T-helper 1 cell (primary cell): ENCODE measurements around the gene PITPNM2.
"Not testable (repeated sequence)": the region's sequence is repeated elsewhere in the genome, so short reads cannot be mapped to it uniquely, and the experiment has no call there.

ENCODE experiments used
- DNase-seq, 5 donors: peaks; one replicate each; pipeline ENCODE4 v3.0.0-alpha.2; 2012 to 2020

The PITPNM2 gene

DNA sequence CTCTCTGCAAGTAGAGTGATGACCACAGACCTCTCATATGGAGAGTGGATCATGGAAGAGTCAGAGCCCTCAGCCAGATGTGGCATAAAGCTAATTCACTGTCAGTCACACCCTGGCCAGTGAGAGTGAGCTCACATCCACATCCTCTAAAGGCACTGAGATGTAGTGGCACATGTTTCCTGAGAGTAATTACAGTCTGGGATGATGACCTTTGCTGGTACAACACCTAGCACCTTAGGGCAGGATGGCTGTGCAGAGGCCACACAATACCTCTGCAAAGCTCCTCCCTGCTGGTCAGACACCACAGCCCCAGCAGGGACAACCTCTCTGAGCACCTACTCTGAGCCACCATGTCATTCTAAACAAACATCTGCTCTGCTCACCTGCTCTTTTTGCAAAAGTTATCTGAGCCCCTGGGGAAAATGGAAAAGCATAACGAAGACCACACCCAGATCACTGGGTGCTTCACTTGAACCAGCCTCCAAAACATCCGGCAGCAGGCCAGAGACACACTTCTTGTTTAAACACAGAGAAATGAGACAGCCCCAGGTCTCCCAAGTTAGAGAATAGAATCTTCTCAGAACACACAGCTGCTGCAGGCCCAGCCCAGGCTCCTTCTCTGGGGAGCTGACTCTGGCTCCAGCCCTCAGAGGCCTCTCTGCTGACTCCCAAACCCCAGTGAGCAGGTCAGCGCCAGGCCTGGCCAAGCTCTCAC lies 30.3 kb downstream of the PITPNM2 start:
- DNase-seq, result peak in 1 of 5 donors; percentile 55

DNA sequence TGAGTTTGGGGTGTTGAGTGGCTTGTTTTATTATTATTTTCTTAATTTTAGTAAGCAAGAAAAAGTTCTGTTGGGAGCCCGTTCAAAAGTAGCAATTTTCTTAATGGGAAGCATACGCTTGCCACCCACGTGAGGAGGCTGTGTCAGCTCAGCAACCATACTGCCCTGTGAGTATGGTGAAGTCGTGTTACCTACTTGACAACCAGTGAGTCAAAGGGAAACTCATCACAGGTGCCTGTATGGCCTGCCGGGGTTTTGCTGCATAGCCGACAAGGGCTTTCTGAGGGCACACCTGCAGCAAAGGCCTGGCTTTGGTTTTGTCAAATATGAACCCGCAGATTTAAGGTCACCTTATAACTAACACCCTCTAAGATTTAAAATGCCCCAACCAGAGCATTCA lies 31.1 kb downstream of the PITPNM2 start:
- peak in 2 of 5 donors; percentile 6 to 69 for DNase-seq

DNA sequence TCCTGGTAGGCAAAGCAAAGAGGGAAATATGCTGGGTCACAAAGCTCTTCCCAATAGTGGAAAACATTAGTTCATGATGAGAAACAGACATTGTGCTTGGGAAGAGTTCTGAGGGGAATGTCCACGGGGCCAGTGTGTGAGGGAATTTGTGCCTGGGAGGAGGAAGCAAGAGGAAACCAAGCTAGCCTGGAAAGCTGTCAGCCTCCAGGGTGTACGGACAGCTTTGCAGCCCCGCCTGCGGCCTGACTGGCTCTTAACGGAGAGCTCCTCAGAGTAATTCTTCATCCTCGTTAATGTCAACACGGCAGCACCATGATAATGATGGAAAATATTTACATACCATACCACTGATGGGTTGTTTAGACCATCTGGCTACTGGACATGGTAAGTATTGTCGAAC lies 32.4 kb downstream of the PITPNM2 start:
- DNase-seq, result no peak

DNA sequence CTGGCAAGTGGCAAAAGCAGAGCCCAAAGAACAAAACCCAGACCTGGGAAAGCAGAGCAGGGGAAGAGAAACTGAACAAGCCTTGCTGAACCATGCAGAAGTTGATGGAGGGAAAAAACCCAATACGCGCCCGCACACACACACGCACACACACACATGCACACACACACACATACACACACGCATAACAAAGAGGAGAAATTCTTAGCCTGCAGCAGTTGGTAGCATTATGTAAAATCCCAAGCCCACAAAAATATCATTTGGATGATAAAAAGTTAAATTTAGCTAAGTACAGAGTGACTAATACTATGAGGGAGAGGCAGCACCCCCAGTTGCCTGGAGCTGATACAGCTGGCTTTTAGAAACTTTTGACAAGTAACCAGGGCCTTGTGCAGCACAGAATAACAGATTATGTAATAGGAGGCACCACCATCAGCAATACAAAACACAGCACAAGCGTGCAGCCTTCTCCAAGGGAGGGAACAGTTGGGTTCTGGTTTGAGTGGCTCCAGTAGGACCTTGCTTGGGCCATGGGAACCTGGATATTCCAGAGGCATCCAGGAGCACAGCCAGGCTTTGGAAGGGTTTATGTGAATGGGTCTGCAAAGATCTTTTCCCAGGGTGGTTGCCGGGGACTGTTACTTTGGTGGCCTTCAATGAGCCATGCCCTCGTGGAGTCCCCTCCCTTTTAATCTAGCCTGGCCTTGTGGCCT lies 35.3 kb downstream of the PITPNM2 start:
- no peak for DNase-seq

DNA sequence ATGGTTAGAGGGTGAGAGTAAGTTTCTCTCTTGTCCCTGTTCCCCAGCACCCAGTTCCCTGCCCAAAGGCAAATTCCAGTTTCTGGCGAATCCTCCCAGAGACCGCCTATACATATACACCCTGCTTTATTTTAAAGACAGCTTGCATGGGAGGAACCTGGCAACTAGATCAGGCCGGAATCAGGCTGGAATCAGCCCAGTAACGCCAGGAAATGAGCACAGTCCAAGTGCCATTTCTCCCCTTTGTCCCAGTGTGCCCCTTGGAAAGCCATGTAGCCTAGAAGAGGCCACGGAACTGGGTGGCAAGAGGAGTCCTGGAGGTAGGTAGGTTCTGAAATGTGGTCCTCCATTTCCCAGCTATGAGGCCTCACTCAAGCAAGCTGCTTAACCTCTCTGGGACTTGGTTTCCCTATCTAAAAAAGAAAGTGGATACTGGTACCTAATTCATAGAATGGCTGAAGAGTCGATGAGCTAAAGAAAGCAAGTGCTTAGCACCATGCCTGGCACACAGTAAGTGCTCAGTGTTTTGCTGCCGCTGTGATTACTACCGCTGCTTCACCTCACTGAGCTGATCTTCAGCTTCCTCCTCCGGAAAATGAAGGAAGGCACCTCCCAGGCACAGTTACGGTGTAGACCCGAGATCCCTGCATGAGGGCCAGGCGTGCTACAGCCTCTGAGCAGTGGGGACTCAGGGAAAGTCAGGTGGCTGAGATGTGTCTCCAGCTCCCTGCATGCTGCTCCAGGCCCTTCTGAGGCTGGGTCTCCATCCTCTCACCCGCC lies 36.4 kb downstream of the PITPNM2 start:
- no peak for DNase-seq

DNA sequence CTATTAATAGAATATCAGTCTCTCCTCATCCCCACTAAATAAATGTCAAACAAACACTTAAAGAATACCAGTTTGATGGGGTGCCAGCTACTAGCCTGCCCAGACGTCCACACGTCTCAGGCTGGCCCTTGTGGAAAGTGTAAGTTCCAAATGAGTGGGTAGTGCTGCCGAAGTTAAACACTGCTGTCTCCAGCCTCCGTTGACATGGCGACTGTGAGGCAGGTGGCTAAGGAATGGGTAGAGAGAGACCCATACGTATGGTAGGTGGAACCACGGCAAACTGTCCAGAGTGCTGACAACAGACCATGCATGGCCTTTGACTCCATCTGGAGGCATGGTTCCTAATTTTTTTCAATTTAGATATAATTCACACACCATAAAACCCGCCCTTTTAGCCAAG lies 37.9 kb downstream of the PITPNM2 start:
- DNase-seq, result no peak

DNA sequence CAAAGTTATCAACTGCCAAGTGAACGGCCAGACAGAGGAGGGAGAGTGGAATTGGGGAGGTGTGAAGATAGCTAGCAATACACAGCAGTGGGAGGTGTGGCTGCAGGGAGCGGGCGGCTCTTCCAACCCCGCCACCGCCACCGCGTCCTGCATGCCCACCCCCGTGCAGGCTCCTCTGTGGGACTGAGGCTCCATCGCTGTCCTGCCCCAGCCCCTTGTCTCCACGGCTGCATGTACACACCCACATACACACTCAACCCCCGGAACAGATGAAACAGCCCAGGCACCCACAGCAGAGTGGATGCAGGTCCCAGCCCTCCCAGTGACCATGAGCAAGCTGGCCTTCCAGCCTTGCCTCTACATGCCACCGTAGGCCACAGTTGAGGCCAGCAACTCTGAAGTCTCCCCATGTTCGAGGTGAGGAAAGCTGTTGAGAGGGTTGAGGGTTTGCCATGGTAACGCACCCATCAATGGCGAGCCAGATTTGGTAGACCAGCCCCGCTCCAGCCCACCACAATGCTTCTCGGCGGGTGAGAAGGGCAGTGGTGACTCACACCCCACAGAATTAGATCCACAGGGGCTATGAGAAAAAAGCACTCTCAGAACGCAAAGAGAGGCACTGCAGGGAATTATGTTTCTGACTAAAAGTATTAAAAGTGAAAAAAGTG lies 39.3 kb downstream of the PITPNM2 start:
- no peak for DNase-seq

DNA sequence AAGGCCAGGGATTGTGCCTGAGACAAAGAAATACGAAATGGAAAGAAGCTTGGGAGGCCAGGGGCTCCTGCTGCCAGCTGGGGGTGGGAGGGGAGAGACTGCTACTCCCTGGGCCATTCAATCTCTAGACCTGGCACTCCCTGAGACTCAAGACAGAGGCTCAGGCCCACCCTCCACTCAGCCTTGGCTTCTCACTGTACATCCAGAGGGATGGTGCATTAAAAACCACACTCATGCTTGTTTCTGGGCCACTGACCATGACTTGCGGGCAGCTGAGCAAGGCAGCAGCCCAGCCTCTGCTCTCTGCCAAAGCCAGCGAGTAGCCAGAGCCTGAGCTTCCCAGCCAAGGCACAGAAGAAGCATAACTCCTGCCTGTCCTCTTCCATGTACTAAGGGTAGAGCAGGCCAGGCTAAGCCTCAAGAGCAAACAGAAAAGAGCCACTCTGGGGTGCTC lies 41.5 kb downstream of the PITPNM2 start:
- no peak for DNase-seq

DNA sequence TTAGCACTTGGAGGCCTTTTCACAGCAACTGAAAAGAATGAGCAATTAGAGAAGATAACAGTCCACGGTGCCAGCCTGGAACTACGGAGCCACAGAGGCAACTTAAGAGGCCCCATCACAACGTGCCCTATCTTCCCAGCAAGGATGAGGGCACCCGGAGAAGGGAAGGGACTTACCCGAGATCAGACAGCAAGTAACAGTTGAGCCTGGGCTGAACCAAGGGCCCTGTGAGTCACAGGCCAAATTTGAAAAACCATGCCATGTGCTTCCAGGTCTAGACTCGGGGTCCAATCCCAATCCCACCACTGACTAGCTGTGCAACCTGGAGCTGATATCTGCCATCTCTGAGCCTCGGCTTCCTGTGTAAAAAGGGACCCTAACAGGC lies 42.2 kb downstream of the PITPNM2 start:
- no peak for DNase-seq

DNA sequence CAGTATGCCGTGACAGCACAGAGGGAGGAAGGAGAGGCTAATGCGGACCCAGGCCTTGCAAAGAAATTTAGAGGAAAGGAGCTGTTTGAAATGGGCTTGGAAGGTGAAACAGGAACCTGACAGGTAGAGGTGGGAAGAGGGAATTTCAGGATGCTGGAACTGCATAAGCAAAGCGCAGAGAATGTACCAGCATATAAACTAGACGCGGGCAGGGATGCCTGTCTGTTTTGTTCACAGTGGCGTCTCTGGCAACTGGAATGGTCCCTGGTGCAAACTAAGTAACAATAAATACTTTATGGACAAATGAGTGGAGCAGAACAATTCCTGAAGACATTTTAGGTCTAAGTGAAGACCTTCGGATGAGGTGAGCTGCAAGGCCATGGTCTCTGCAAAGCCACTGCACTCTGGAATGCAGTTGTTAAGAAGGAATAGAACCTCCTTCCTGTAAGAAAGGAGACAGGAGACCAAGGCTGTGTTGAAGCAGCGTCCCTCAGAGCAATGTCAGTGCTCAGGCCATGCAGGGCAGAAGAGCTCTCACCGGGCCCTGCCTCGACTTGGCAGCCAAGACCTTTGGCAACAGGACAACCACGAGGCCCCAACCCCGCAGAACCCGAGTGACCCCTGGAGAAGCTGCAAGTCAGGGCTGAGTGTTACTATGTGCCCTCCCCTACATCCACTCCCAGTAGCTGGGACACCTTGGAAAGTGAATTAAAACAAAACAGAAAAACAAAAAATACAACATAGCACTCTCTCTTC lies 42.8 kb downstream of the PITPNM2 start:
- DNase-seq, result no peak

DNA sequence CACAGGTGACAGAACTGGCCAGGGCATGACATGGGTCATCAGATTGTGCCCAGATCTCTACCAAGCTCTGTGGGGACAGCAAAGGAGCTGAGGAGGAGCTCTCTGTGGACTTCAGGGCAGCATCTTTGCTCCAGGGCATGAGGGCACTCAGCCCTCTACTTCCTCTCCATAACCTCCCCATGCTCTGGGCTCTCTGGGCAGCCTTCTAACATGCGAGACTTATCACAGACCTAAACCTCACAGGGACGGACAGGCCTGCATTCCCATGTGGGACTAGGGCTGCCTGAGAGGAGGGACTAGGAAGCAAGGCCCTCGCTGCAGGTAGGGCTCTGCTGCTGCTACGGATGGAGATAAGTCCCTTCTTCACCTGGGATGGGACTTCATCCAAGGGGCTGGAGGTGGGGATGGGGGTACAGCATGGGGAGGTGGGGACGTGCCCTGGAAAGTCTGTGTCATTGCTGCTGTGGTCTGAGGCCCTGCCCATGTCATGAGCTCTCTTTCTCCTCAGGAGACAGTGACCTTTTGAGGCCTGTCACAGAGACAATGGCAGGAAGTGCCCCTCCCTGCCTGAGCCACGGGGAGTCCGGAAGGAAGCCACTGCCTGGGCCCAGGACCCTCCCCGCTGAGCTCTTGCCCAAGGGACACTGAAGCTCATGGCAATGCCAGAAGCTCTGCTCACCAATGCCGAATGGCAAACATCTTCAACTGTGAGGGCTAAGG lies 44.1 kb downstream of the PITPNM2 start:
- DNase-seq, result peak in 4 of 5 donors; percentile 17 to 90 (median 25)

DNA sequence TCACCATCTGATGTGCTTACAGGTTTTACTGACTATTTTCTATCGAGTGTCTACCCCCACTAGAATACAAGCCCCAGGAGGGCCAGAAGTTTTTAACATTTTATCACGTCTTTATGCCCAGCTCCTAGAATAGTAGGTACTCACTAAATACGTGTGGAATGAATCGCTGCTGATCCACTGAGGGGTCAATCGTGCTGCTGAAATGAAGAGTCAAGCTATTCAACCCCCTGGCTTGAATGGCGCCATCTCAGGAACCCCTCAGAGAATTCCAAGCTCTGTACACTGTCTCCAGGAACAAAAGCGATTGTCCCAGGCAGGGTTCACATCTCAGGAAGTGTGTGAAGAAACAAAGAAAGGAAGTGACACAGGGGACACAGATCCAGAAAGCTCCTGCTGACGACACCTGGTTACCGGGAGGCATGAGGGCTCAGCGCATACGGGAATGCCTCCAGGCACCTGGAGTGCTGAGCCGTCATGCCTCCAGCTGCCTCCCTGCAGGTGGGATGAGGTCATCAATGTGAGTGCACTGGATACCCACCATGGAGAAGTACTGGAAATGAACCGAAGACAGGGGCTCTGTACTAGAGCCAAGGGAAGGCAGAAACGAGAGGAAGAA lies 45.6 kb downstream of the PITPNM2 start:
- no peak for DNase-seq

DNA sequence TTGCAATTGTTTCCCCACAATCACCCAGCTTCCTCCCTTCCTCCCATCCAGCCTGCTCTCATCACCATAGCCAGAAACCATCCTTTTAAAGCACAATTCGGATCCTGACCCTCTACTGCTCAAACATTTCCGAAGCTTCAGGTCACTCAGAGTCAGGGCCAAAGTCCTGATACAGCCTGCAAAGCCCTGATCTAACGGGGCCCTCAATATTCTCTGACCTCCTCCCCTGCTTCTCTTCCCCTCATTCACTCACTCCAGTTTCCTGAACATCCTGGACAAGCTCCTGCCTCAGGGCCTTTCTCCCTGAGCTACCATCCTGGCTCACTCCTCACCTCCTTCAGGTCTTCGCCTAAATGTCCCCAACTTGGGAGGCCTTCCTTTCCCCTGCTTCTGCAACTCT lies 46.1 kb downstream of the PITPNM2 start:
- DNase-seq, result no peak

DNA sequence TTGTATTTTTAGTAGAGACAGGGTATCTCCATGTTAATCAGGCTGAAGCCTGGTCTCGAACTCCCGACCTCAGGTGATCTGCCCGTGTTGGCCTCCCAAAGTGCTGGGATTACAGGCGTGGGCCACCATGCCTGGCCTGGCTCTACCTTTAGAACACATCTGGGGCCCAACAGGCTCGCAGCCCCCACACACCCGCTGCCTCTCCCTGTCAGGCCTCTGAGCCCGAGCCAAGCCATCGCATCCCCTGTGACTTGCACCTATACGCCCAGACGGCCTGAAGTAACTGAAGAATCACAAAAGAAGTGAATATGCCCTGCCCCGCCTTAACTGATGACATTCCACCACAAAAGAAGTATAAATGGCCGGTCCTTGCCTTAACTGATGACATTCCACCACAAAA lies 46.8 kb downstream of the PITPNM2 start:
- DNase-seq, result not testable (repeated sequence)

DNA sequence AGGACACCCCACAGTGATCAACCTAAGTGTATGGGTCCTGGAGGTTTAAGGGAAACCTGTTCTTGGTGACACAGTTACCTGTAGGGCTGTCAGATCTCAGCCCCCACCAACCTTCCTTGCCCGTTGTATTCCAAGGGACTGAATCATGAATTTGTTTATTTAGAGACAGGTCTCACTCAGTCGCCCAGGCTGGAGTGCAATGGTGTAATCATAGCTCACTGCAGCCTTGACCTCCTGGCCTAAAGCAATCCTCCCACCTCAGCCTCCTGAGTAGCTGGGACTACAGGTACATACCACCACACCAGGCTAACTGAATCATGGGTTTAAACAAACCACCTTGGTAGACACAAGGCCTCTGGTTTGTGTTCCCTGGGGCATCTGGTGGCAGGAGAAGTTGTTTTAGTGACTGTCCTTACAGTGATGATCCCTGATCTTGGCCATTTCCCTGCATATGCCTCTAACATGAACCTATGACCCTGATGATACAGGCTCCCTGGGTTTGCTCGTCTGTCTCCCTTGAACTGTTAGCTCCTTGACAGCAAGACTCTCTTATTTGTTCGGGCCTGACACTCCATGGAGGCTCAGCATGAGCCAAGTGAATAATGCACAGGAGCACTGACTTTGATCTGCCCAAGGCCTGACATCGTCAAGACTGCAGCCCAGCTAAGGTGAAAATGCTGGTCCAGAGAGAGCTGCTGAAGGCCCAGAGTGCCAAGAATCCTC lies 47.9 kb downstream of the PITPNM2 start:
- no peak for DNase-seq

DNA sequence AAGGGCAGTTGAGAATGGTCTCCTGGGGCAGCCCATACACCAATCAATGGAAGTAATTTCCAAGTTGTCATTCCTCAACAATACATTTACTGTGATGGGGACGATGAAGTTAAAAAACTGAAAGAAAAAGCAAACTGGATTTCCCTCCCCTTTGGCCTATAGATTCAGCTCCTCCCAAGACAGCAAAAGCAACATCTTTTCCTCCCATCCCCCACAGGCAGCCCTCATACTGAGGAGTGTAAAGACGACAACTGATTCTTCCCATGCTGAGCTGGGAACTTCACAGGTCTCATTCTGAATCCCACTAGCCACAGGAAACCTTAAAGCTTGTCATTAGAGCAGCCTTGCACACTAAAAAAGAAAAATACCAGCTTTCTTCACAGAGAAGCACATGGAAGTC lies 48.5 kb downstream of the PITPNM2 start:
- no peak for DNase-seq

DNA sequence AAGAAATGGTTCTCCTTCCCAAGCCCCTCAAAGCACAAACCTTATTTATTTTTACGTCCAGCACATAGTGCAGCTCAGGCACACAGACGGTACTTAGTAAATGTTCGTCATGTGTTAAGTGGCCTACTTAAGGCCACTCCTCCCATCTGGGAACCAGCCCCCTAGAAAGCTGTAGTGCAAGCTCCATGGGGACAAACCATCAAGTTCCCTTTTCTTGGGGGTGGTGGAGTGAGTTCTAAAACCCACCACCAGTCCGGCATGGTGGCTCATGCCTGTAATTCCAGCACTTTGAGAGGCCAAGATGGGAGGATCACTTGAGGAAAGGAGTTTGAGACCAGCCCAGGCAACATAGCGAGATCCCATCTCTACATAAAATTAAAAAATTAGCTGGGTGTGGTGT lies 49.4 kb downstream of the PITPNM2 start:
- no peak for DNase-seq
